Body of pancreas (tissue), 4 donors: Measurements from ENCODE around the gene DLG1. TPM values are rescaled to one million over a fixed set of nuclear protein-coding genes. Genes with fewer than 3 reads are reported as not detected.
A peak's percentile ranks its signal among the peaks of the same experiment; 100 is the strongest.

ENCODE experiments used
- ATAC-seq: fragments of 150-250 bp; one replicate; pipeline ENCODE4 v1.9.1; 2016
- DNase-seq, 4 donors: peaks; one replicate each; pipeline ENCODE4 v3.0.0-alpha.2; 2019
- H3K27ac ChIP-seq, 4 donors: fragments of 200-600 bp; sonication (generic); 1 replicate in 3 of 4; 2 replicates in 1 of 4; pipeline versions ENCODE4 v1.5.1 to v1.6.1; 2016 to 2019; ENCODE audit warnings: mild to moderate bottlenecking in 1 of 4, mixed read lengths in 1 of 4, moderate library complexity in 1 of 4
- H3K27me3 ChIP-seq, 2 donors: fragments of 200-600 bp; sonication (generic); one replicate each; pipeline ENCODE4 v1.6.0; 2016; ENCODE audit warnings: mild to moderate bottlenecking in 1 of 2
- H3K36me3 ChIP-seq, 2 donors: fragments of 200-600 bp; sonication (generic); replicated peaks in 1 of 2; 2 replicates each; pipeline ENCODE4 v1.5.1; 2016; ENCODE audit warnings: low read depth in 2 of 2; ENCODE audit not compliant: insufficient read depth in 1 of 2
- H3K4me1 ChIP-seq: fragments of 200-600 bp; sonication (generic); one replicate; pipeline ENCODE4 v1.6.0; 2016
- H3K4me3 ChIP-seq, 2 donors: fragments of 200-600 bp; sonication (generic); 1 replicate in 1 of 2; 2 replicates in 1 of 2; pipeline ENCODE4 v1.5.1; 2016 to 2019
- H3K9me3 ChIP-seq, 3 donors: fragments of 200-600 bp; sonication (generic); 1 replicate in 2 of 3; 2 replicates in 1 of 3; pipeline ENCODE4 v1.5.1; 2016
- CTCF ChIP-seq, 7 experiments: fragments of 450-650 bp in 4 of 7; fragments of 200-600 bp in 3 of 7; sonication (generic) in 3 of 7; IDR thresholded peaks; one replicate each; pipeline ENCODE4 v1.5.1; 2016 to 2019; ENCODE audit warnings: antibody characterized with exemption in 7 of 7
- POLR2A ChIP-seq, 3 donors: fragments of 450-650 bp; IDR thresholded peaks; one replicate each; pipeline ENCODE4 v1.6.1; 2016; ENCODE audit warnings: antibody characterized with exemption in 3 of 3, mild to moderate bottlenecking in 2 of 3
- WGBS, 2 donors: methylation state at CpG; one replicate each; pipeline ENCODE4 v1.1.5; 2017; 5-methylcytosine and 5-hydroxymethylcytosine counted together
- intact Hi-C: fragments of 100-400 bp; cut with DNase I; formaldehyde crosslinking; loops from one replicate; pipeline ENCODE4 v1.15.1; 2023
- total RNA-seq, 2 donors: library from RNA; depleted of rRNA; stranded (reverse); fragments of >200 nt; gene quantifications; one replicate each; pipeline ENCODE4 v1.1.0, GENCODE V29; 2016

The DLG1 gene
- total RNA-seq, 2 donors from 2014 or later: 45.8 to 48.8 TPM

- intact Hi-C loops: no loop called here
- TF ChIP-seq CTCF (IDR thresholded peaks at IDR 0.05) (no peak), POLR2A (IDR thresholded peaks at IDR 0.05) (peak in 1 of 3 donors; percentile 6)
- H3K4me1 ChIP-seq: peaks cover 31% of the 10 kb centered on the region
Measured at GRCh38 chr3:197298945-197299854, 788 bp upstream of the DLG1 start.

GRCh38 chr3:197297476-197298340 lies 704 bp downstream of the DLG1 start:
- peak; percentile 82 for ATAC-seq
- Histone ChIP-seq H3K27ac (peak overlapping the region; percentile 88 to 93 (median 90)), H3K36me3 (no peaks in the 10 kb centered on the region), H3K4me3 (peak overlapping the region; percentile 87 to 99), H3K9me3 (no peaks in the 10 kb centered on the region), H3K27me3 (no peaks in the 10 kb centered on the region), H3K4me1 (peaks cover 31% of the 10 kb centered on the region)
- TF ChIP-seq POLR2A (IDR thresholded peaks at IDR 0.05): no peak
- no peak for TF ChIP-seq CTCF (IDR thresholded peaks at IDR 0.05)
- intact Hi-C loops: no loop called here
- peak; percentile 82 to 89 (median 85) for DNase-seq
- 0 to 1% methylated on average over 3 to 56 of the region's 100 CpGs for WGBS, 2 donors

More at GRCh38 chr3:197298945-197299854, 788 bp upstream of the DLG1 start:
- DNase-seq (peak; percentile 48 to 63 (median 60)), ATAC-seq (peak; percentile 35)
- Histone ChIP-seq H3K9me3 (no peaks in the 10 kb centered on the region), H3K27me3 (no peaks in the 10 kb centered on the region), H3K36me3 (no peaks in the 10 kb centered on the region), H3K4me3 (peak overlapping the region; percentile 87 to 99), H3K27ac (peak overlapping the region; percentile 88 to 93 (median 90))
- WGBS, 2 donors: 2 to 3% methylated on average over 33 to 42 of the region's 42 CpGs

- TF ChIP-seq CTCF (IDR thresholded peaks at IDR 0.05): no peak
- no peak for TF ChIP-seq POLR2A (IDR thresholded peaks at IDR 0.05)
- Histone ChIP-seq H3K9me3 (no peaks in the 10 kb centered on the region), H3K27me3 (no peaks in the 10 kb centered on the region), H3K4me1 (peaks cover 31% of the 10 kb centered on the region), H3K36me3 (no peaks in the 10 kb centered on the region), H3K4me3 (peak overlapping the region; percentile 87 to 99), H3K27ac (peak overlapping the region; percentile 88 to 93 (median 90))
- no peak for ATAC-seq
- WGBS, 2 donors: 0 to 1% methylated on average over 15 of the region's 15 CpGs
- no peak for DNase-seq
- intact Hi-C loops: no loop called here
Measured at GRCh38 chr3:197297002-197297401, 1.4 kb downstream of the DLG1 start.

GRCh38 chr3:197296545-197296944 lies 1.9 kb downstream of the DLG1 start:
- H3K27me3 ChIP-seq: no peaks in the 10 kb centered on the region
- no peak for TF ChIP-seq POLR2A (IDR thresholded peaks at IDR 0.05)
- no peak for TF ChIP-seq CTCF (IDR thresholded peaks at IDR 0.05)
- DNase-seq (no peak), ATAC-seq (no peak)
- no peak overlapping the region for H3K27ac ChIP-seq
- no peaks in the 10 kb centered on the region for H3K36me3 ChIP-seq
- WGBS, 2 donors: 0 to 33% methylated on average over 2 of the region's 2 CpGs
- intact Hi-C loops: no loop called here
- H3K9me3 ChIP-seq: no peaks in the 10 kb centered on the region
- peak overlapping the region in 1 of 2 donors; percentile 87 for H3K4me3 ChIP-seq
- peaks cover 31% of the 10 kb centered on the region for H3K4me1 ChIP-seq
